NK-92 (cell line): ENCODE data around the gene FADS3.

ENCODE experiments used
- DNase-seq: peaks from one replicate; lab custom pipeline; 2025; ENCODE audit not compliant: unreplicated experiment; lab: John Stamatoyannopoulos, UW

The FADS3 gene

DNA sequence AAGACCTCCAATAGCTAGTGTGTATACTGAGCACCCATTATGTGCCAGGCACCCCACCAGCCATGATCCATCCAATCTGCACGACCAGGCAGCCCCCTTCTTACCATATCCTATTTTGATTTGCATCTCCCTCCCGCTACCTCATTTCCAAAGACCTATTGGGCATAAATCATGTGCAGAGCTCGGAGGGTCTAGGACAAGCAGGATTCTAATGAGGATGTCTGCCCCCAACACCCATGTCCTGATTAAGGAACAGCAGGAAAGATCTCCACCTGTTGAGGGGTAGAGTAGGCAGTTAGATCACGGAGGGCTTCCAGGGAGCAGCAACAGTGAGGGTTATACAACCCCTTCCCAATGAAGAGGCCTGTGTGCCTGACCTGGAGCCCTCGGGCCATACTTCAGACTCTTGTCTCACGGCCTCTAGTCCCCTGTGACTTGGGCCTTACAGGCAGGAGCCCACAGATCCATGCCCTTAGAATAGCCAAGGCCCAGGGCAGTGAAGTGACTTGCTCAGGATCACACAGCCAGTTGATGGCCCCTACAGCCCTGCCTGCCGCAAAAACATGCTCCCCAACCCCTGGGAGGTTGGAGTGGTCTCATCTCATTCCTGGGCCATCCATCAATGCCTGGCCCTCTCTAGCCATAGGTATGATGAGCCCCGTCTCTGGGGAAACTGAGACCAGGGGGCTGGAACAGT lies 22.5 kb upstream of the FADS3 start:
- no peak for DNase-seq

GRCh38 chr11:61912991-61913698 lies 21.8 kb upstream of the FADS3 start:
- no peak for DNase-seq

DNA sequence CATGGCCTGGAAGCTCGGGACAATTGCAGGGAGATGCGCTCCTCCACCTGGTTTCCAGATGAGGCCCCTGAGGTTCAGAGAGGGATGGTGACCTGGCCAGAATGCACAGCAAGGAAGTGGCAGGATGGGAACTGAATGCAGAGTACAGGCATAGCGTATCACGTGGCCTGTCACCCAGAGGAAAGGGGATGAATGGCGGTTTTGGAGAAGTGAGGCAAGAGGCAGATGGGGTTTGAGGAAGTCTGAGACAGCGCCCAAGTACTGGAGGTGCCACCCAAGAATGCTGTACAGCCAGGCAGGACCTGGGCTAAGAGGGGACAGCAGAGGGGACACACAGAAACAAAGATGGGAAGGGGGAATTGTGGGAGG lies 21.2 kb upstream of the FADS3 start:
- no peak for DNase-seq

- DNase-seq: no peak
These were observed 20.6 kb upstream of the FADS3 start for GRCh38 chr11:61911701-61912529.

- no peak for DNase-seq
These were observed 19.9 kb upstream of the FADS3 start for GRCh38 chr11:61911128-61911700.

GRCh38 chr11:61910187-61911127 lies 19.1 kb upstream of the FADS3 start:
- DNase-seq: no peak

DNA sequence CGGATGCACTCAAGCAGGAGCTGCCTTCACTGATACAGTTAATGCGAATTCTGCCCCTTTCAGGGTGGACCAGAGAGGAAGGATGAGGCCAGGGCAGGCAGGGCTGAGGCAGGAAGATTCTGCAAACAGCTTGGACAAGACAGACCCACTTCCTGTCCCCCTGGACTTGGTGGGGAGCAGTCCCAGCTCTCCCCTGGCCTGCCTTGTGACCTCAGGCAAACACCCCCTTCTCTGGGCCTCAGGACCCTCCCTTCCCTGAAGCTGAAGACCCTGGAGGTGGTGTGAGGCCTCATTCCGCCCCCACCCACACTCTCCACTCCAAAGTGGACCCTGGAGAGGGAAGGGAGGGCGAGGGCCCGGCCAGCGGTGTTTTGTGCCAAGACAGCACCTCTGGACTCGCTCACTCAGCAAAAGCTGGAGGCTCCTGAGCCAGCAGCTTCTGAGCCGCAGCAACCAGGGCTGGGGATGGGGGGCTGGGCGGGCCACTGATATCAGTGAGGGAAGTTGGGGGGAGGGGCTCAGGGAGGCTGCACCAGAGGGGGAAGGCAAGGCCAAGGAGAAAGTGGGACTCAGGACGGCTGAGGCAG lies 17.5 kb upstream of the FADS3 start:
- no peak for DNase-seq

GRCh38 chr11:61907871-61908729 lies 16.8 kb upstream of the FADS3 start:
- DNase-seq: no peak

DNA sequence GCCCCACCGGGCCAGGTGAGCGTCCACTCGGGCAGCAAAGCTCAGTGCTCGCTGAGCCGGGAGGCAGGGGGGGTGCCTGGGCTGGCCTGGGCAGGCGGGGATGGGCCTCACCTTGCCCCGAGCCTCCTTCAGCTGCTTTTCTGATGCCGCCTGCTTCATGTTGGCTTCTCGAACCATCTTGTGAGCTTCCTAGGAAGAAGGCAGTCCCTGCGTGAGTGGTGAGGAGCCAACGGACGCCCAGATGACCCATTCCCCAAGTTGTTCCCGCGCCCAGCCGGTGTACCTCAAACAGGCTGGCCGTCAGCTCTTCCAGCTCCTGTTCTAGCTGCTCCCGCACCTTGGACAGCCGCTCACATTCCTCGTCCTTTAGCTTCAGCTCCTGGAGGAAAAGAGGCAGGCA lies 15.9 kb upstream of the FADS3 start:
- DNase-seq: no peak

DNA sequence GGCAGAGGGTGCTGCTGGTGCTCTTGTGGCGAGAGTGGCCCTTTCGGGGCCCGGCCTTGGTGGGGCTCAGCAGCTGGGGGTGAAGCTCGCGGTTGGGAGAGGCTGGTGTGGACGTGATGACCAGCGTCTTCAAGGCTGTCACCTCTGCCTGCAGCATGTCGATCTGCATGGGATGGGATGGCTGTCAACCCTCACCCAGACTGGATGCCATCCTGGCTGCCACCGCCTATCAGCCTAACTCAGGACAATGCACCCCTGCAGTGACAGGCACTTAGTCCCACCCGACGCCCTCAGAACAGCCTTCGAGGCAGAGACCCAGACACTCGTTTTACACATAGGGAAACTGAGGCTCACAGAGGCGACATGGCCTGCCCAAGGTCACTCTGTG lies 15.2 kb upstream of the FADS3 start:
- no peak for DNase-seq

GRCh38 chr11:61905801-61906521 lies 14.6 kb upstream of the FADS3 start:
- DNase-seq: no peak

DNA sequence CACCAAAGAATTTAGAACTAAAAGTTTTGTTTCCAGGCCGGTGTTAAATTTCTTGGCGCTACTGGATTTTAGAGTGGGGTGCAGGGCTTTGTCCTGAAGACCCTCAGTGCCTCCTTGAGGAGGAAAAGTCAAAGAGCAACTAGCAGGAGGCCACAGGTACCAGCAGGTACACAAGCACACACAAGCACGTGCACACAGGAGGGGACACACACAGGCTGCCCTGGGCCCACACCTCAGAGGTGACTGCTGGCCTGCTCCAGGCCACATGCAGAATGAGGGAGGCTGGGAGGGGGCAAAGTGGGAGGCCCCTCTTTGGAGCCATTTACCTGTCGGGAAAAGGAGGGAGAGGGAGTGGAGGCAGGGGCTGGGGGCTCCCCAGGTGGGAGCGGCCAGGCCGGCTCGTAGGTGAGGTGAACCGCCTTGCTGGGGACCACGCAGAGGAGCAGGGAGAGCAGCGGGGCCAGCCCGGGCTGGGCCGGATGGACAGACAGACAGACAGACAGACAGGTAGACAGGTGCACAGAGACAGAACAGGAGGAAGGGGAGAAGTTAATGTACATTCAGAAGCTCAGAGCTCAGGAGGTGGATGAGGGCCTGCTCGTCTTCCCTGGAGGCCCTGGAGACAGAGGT lies 13.8 kb upstream of the FADS3 start:
- no peak for DNase-seq

GRCh38 chr11:61904539-61905048 lies 13.2 kb upstream of the FADS3 start:
- DNase-seq: no peak

DNA sequence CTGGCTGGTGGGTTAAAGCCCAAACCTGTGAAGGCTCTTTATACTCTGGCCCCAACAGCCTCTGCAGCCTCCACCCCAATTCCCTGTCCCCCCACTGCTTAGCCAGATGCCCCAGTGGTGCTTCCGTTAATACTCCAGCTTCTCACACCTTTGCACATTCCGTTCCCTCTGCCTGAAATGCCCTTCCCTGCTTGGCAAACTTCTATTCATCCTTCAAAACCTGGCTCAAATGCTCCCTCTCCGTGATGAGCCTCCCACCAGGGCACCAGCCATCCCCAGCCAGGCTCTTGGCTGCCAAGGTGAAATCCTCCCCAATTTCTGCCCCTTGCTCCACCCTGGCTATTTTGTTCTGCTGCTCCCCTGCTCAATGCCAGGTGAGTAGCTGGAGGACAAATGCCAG lies 12.5 kb upstream of the FADS3 start:
- no peak for DNase-seq

DNA sequence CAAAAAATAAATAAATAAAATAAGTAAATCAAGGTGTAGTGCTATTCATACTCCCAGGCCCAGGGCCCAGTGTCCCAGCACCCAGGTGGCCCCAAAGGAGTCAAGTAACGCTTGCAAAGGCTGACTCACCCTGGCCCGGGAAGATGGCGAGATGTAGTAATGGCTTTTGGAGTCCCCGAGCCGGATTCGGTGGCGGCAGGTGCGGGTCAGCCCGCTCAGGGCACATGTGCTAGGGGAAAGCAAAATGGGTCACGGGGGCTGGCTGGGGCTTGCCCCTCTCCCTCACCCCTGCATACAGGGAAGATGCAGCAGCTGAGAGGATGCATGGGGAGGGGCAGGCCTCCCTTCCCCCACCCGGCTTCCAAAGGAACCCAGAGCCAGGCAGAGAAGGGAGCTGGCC lies 11.0 kb upstream of the FADS3 start:
- no peak for DNase-seq

DNA sequence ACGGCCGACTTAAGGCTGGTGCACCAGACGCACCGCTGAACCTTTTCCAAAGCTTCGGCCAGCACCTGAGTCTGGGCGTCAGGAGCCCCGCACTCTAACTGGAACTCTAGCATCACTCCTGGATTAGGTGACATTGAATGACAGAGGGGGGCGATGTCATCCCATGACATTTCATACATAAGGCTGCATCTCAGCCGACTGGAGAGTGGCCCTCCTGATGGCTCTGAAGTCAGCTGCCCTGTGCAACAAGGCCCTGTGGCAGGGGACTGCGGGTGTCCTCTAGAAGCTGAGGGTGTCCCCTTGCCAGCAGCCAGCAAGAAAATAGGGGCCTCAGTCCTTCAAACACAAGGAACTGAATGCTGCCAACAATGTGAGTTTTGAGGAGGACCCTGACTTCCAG lies 10.1 kb upstream of the FADS3 start:
- no peak for DNase-seq

DNA sequence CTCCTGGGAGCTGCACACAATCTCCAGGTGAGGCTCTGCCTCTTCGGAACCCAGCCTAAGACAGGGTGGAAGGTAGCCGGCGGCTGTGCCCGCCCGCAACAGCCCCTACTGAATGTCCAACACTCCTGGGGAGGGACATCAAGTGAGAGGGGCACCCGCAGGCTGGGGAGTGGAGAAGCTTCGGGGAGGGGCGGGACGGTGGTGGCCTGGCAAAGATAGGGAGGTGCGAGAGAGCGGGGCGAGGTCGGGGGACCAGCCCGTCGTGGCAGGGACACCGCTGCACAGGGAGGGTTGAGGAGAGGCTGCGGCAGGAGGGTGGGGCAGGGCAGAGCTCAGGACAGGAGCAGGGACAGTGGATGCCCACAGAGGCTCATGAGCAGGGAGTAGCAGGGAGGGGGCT lies 8.9 kb upstream of the FADS3 start:
- DNase-seq: no peak
